CD8-positive, alpha-beta memory T cell (primary cell): ENCODE measurements around the gene IL2RA. TPM values are rescaled to one million over a fixed set of nuclear protein-coding genes. Genes with fewer than 3 reads are reported as not detected.
"Not testable (repeated sequence)": the region's sequence is repeated elsewhere in the genome, so short reads cannot be mapped to it uniquely, and the experiment has no call there.

ENCODE experiments used
- CTCF ChIA-PET: fragments of 350-600 bp; sonication (Branson Sonifier 250); formaldehyde crosslinking; loops from one replicate; lab custom pipeline; 2021; ENCODE audit warnings: antibody characterized with exemption; lab: Charles Lee
- POLR2A ChIA-PET: fragments of 350-600 bp; sonication (Branson Sonifier 250); formaldehyde crosslinking; loops from one replicate; lab custom pipeline; 2021; ENCODE audit warnings: antibody characterized with exemption; lab: Charles Lee
- DNase-seq, 5 donors: peaks; one replicate each; pipeline versions ENCODE4 v3.0.0 to v3.0.0-alpha.2; 2020 to 2022; ENCODE audit warnings: mixed read lengths in 1 of 5
- H3K27ac ChIP-seq: one replicate; pipeline ENCODE4 v1.7.0; 2013; ENCODE audit warnings: low read depth, mild to moderate bottlenecking, low read length, moderate library complexity
- H3K27me3 ChIP-seq: 2 replicates; pipeline ENCODE4 v1.7.0; 2013; ENCODE audit warnings: low read length, mild to moderate bottlenecking; ENCODE audit not compliant: insufficient read depth, poor library complexity, severe bottlenecking
- H3K36me3 ChIP-seq: 2 replicates; pipeline ENCODE4 v1.7.0; 2013; ENCODE audit warnings: mild to moderate bottlenecking, low read length, moderate library complexity; ENCODE audit not compliant: insufficient read depth
- H3K4me1 ChIP-seq: 2 replicates; pipeline ENCODE4 v1.7.0; 2013; ENCODE audit warnings: mild to moderate bottlenecking, low read length, moderate library complexity; ENCODE audit not compliant: insufficient read depth
- H3K4me3 ChIP-seq: 2 replicates; pipeline ENCODE4 v1.7.0; 2013; ENCODE audit warnings: mild to moderate bottlenecking, low read length
- H3K9me3 ChIP-seq: 2 replicates; pipeline ENCODE4 v1.7.0; 2013; ENCODE audit warnings: mild to moderate bottlenecking, low read length
- H3K27ac Mint-ChIP-seq, 8 donors: one replicate each; pipeline ENCODE4 v1.8.0; 2020 to 2021; ENCODE audit warnings: mixed read lengths in 8 of 8, mild to moderate bottlenecking in 6 of 8, inconsistent platforms in 3 of 8, moderate library complexity in 3 of 8
- H3K27me3 Mint-ChIP-seq, 2 donors: one replicate each; pipeline ENCODE4 v1.8.0; 2020 to 2021; ENCODE audit warnings: mixed read lengths in 2 of 2, mild to moderate bottlenecking in 1 of 2, moderate library complexity in 1 of 2
- H3K36me3 Mint-ChIP-seq, 3 donors: one replicate each; pipeline ENCODE4 v1.8.0; 2020 to 2021; ENCODE audit warnings: mixed read lengths in 3 of 3, inconsistent platforms in 1 of 3, mild to moderate bottlenecking in 1 of 3
- H3K4me1 Mint-ChIP-seq, 3 donors: one replicate each; pipeline ENCODE4 v1.8.0; 2020 to 2021; ENCODE audit warnings: mixed read lengths in 3 of 3, inconsistent platforms in 1 of 3, mild to moderate bottlenecking in 1 of 3
- H3K4me3 Mint-ChIP-seq, 7 donors: one replicate each; pipeline ENCODE4 v1.8.0; 2020 to 2021; ENCODE audit warnings: mixed read lengths in 7 of 7, mild to moderate bottlenecking in 6 of 7, moderate library complexity in 4 of 7, inconsistent platforms in 2 of 7
- H3K9me3 Mint-ChIP-seq, 5 donors: one replicate each; pipeline ENCODE4 v1.8.0; 2020 to 2022; ENCODE audit warnings: mixed read lengths in 5 of 5, mild to moderate bottlenecking in 3 of 5, moderate library complexity in 2 of 5, inconsistent platforms in 1 of 5
- polyA plus RNA-seq: library from polyadenylated mRNA; unstranded; fragments of 300-500 nt; fragmentation: Illumina TruSeq; gene quantifications from one replicate; pipeline ENCODE4 v1.2.3, GENCODE V29; 2021
- total RNA-seq, 2 experiments: library from RNA; stranded (reverse); gene quantifications; one replicate each; pipeline ENCODE4 v1.2.3, GENCODE V29; 2021

IL2RA gene
- total and polyA plus RNA-seq, 3 experiments from 2014 or later, result 8.3 to 1,224 (median 1,178) TPM

DNA sequence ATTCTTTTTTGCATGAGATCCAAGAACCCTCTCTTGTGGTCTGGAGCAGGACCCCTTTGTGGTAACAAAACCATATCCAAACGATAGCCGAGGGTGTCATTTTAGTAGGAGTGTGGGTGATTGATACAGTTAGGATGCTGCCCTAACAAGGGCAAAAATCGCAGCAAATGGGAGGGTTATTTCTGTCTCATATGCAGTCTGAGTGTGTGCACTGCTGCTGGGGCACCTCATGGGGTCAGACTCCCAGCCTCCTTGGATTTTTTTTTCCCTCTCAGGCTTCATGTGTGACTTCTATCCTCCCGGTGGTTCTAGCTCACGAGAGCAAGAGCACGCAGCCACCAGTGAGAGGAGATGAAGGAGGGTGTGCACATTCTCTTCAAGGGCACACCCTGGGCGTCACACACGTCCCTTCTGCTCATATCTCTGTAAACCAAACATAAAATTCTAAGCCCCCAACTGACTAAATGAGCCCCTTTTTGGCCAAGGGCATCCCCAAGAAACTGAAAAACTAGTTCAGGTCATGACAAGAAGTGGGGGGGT, 56.2 kb downstream of the IL2RA start:
- Histone ChIP-seq H3K4me3 (no peak overlapping the region), H3K4me1 (no peaks in the 10 kb centered on the region), H3K9me3 (no peaks in the 10 kb centered on the region), H3K27me3 (no peaks in the 10 kb centered on the region), H3K27ac (no peak overlapping the region), H3K36me3 (no peaks in the 10 kb centered on the region)
- Mint-ChIP-seq H3K4me1 (peaks cover 0 to 13% (median 3%) of the 10 kb centered on the region in 3 donors), H3K36me3 (peaks cover 0 to 21% (median 0%) of the 10 kb centered on the region in 3 donors), H3K4me3 (no peak overlapping the region), H3K27ac (peak overlapping the region in 1 of 8 donors; percentile 70), H3K27me3 (peaks cover 11 to 30% of the 10 kb centered on the region in 2 donors), H3K9me3 (peaks cover 0 to 5% (median 0%) of the 10 kb centered on the region in 5 donors)
- no peak for DNase-seq
- ChIA-PET POLR2A (no interaction called here), CTCF (interaction anchor here (1.2 to 1.3 kb wide), 2 partner anchors 9 to 45 kb away, joined by 3 read pairs; no protein-coding TSS in a partner anchor)

DNA sequence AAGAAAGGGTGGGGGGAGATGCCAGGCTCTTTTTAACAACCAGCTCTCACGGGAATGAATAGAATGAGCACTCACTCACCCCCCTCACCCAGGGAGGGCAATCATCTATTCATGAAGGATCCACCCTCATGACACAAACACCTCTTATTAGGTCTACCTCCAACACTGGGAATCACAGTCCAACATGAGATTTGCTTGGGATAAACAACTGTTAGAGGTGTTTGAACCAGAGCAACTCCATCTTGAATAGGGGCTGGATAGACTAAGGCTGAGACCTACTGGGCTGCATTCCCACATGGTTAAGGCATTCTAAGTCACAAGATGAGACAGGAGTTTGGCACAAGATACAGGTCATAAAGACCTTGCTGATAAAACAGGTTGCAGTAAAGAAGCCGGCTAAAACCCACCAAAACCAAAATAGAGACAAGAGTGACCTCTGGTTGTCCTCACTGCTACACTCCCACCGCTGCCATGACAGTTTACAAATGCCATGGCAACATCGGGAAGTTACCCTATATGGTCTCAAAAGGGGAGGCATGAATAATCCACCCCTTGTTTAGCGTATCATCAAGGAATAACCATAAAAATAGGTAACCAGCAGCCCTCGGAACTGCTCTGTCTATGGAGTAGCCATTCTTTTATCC, 56.9 kb downstream of the IL2RA start:
- CTCF ChIA-PET, H3K27ac Mint-ChIP-seq, H3K4me3 ChIP-seq, H3K27ac ChIP-seq, POLR2A ChIA-PET, H3K9me3 ChIP-seq, H3K9me3 Mint-ChIP-seq, H3K27me3 ChIP-seq, DNase-seq, H3K36me3 ChIP-seq, H3K4me1 ChIP-seq: not testable (repeated sequence)
- H3K4me3 Mint-ChIP-seq, result peak overlapping the region in 1 of 7 donors; percentile 32
- peaks cover 0 to 20% (median 3%) of the 10 kb centered on the region in 3 donors for H3K4me1 Mint-ChIP-seq
- peaks cover 0 to 21% (median 0%) of the 10 kb centered on the region in 3 donors for H3K36me3 Mint-ChIP-seq
- peaks cover 15 to 34% of the 10 kb centered on the region in 2 donors for H3K27me3 Mint-ChIP-seq

DNA sequence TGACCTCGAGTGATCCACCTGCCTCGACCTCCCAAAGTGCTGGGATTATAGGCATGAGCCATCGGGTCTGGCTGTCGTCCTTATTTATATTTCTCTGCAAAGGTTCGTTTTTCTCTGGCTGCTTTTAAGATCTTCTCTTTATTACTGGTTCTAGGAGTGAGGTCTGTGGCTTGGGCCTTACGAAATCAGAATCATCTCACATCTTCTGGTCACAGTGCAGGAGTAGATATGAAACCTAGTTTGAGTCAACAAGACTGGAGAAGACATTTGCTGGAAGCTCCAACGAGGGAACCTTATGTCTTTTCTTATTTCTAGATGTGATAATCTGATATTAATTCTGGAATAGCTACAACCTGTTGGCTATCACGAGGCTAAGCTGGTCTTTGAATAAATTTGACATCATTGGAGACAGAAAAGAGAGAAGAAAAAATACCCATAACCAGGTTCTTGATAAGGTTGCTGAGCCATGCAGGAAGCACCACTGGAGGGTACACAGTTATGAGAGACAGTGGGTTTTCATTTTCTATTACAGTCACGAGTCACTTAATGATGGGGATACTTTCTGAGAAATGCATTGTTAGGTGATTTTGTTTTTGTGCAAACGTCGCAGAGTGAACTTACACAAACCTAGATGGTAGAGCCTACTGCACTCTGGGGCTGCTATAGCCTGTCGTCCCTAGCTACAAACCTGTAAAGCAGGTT, 59.2 kb downstream of the IL2RA start:
- Histone ChIP-seq H3K9me3 (no peaks in the 10 kb centered on the region), H3K36me3 (no peaks in the 10 kb centered on the region), H3K4me1 (no peaks in the 10 kb centered on the region), H3K27ac (no peak overlapping the region), H3K27me3 (no peaks in the 10 kb centered on the region), H3K4me3 (no peak overlapping the region)
- no peak for DNase-seq
- peaks cover 17 to 33% of the 10 kb centered on the region in 2 donors for H3K27me3 Mint-ChIP-seq
- ChIA-PET CTCF (interaction anchor here (1.3 kb wide), 1 partner anchor 83 kb away, joined by 3 read pairs; no protein-coding TSS in a partner anchor), POLR2A (no interaction called here)
- peaks cover 0 to 21% (median 3%) of the 10 kb centered on the region in 3 donors for H3K4me1 Mint-ChIP-seq
- no peak overlapping the region for H3K27ac Mint-ChIP-seq
- no peak overlapping the region for H3K4me3 Mint-ChIP-seq
- H3K36me3 Mint-ChIP-seq, result peaks cover 0 to 14% (median 0%) of the 10 kb centered on the region in 3 donors
- peaks cover 0 to 5% (median 0%) of the 10 kb centered on the region in 5 donors for H3K9me3 Mint-ChIP-seq

DNA sequence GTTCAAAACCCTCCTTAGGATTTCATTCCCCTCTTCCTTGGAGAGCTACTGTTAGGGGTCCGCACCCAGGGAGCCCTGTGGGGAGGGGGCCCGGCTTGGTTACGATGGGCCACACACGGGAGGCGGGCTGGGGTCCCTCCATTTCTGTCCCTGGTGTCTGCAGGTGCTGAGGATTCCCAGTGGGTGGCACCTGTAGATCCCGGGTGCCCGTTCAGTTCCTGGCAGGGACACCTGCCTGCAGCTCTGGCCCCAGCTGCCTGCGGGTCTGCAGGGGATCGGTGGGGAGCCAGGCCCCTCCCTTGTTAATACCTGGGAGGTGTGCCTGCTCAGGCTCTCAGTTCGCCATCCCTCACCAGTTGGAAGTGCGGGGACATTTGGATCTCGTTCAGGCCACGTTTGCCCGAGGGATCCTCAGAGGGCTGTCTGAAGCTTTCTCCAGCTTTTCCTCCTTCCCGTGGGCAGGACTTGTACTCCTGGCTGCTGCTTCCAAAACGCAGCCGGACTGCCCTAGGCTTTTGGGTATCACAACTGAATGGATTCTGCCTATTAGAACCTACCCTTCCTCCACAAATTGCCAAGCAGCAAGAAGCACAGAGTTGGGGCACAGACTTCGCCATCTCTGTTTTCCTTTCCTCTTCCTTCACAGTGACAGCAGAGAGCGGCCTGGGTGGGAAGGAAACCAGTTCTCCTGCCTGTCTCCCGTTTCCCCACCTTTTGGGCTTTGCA, 62.6 kb downstream of the IL2RA start:
- DNase-seq, result no peak
- H3K27me3 Mint-ChIP-seq, result peaks cover 7 to 19% of the 10 kb centered on the region in 2 donors
- no peaks in the 10 kb centered on the region for H3K4me1 ChIP-seq
- H3K27me3 ChIP-seq, result no peaks in the 10 kb centered on the region
- H3K9me3 ChIP-seq, result no peaks in the 10 kb centered on the region
- ChIA-PET POLR2A (no interaction called here), CTCF (interaction anchor here (1.0 to 2.0 kb wide), 2 partner anchors 13 to 14 kb away, joined by 3 to 4 read pairs; no protein-coding TSS in a partner anchor)
- H3K27ac ChIP-seq, result no peak overlapping the region
- H3K4me1 Mint-ChIP-seq, result peaks cover 0 to 21% (median 3%) of the 10 kb centered on the region in 3 donors
- H3K27ac Mint-ChIP-seq, result no peak overlapping the region
- H3K4me3 ChIP-seq, result no peak overlapping the region
- H3K4me3 Mint-ChIP-seq, result no peak overlapping the region
- H3K36me3 ChIP-seq, result no peaks in the 10 kb centered on the region
- H3K9me3 Mint-ChIP-seq, result no peaks in the 10 kb centered on the region
- H3K36me3 Mint-ChIP-seq, result no peaks in the 10 kb centered on the region

DNA sequence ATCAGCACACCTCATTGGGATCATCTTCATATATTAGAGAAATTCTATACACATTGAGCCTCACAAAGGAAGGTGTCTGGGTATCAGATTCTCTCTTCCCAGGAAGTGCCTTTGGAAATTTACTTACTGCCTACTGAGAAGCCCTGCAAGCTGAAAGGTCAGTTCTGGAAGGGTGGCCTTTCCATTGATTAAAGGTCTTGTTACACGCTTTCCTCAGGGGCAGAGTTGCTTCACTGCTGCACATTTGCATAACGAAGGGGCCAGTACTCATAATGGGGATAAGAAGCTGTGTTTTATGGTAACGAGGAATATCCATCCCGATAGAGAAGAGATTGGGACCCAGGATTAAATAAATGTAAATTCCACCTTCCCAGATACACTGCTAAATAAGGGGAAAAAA, 65.5 kb downstream of the IL2RA start:
- no peak for DNase-seq

DNA sequence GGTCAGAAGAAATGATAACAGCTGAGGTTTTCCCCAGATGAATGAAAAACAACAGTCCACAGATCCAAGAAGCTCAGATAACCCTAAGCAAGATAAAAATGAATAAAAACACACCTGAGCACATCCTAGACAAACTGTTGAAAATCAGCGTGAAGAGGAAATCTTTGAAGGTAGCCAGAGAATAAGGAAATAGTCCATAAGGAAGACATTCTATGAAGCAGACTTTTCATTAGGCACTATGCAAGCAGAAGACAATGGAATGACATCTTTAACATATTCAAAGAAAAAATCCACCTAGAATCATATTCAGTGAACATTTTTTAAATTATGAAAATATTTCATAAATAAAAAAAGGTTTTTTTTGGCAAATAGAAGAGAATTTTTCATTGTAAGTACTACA, 69.8 kb downstream of the IL2RA start:
- ChIA-PET CTCF (no interaction called here), POLR2A (no interaction called here)
- H3K9me3 ChIP-seq, result peaks cover 3% of the 10 kb centered on the region
- DNase-seq, result no peak
- no peak overlapping the region for H3K4me3 Mint-ChIP-seq
- H3K4me1 Mint-ChIP-seq, result peaks cover 6 to 9% (median 8%) of the 10 kb centered on the region in 3 donors
- no peak overlapping the region for H3K27ac Mint-ChIP-seq
- no peak overlapping the region for H3K4me3 ChIP-seq
- no peaks in the 10 kb centered on the region for H3K36me3 ChIP-seq
- H3K27me3 Mint-ChIP-seq, result peaks cover 4 to 6% of the 10 kb centered on the region in 2 donors
- no peaks in the 10 kb centered on the region for H3K27me3 ChIP-seq
- H3K4me1 ChIP-seq, result no peaks in the 10 kb centered on the region
- H3K36me3 Mint-ChIP-seq, result peaks cover 0 to 15% (median 6%) of the 10 kb centered on the region in 3 donors
- H3K27ac ChIP-seq, result no peak overlapping the region
- peaks cover 7 to 18% (median 12%) of the 10 kb centered on the region in 5 donors for H3K9me3 Mint-ChIP-seq

More for the DNA sequence above, 65.5 kb downstream of the IL2RA start:
- Histone ChIP-seq H3K9me3 (peaks cover 3% of the 10 kb centered on the region), H3K27me3 (no peaks in the 10 kb centered on the region), H3K36me3 (no peaks in the 10 kb centered on the region), H3K4me3 (no peak overlapping the region), H3K4me1 (no peaks in the 10 kb centered on the region), H3K27ac (no peak overlapping the region)
- H3K9me3 Mint-ChIP-seq, result peaks cover 4 to 12% (median 7%) of the 10 kb centered on the region in 5 donors
- ChIA-PET CTCF (interaction anchor here (1.3 kb wide), 1 partner anchor 10 kb away, joined by 3 read pairs; no protein-coding TSS in a partner anchor), POLR2A (no interaction called here)
- H3K4me3 Mint-ChIP-seq, result no peak overlapping the region
- peaks cover 7 to 17% of the 10 kb centered on the region in 2 donors for H3K27me3 Mint-ChIP-seq
- H3K36me3 Mint-ChIP-seq, result peaks cover 0 to 7% (median 4%) of the 10 kb centered on the region in 3 donors
- peaks cover 0 to 16% (median 0%) of the 10 kb centered on the region in 3 donors for H3K4me1 Mint-ChIP-seq
- H3K27ac Mint-ChIP-seq, result no peak overlapping the region

DNA sequence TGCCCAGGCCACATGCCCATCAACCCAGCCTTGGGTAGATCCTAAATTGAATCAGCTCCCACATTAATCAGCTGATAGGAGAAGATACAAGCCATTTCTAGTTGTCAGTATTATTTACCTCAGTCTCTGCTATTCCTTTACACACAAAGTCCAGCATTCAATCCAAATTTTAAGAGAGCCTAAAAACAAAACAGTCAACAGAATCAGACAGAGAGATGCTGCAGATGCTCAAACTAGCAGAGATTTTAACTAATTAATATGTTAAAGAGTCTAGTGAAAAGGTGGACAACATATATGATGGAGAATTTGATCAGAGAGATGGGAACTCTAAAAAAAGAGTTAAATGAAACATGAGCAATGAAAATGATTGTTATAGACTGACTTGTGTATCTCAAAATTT, 70.5 kb downstream of the IL2RA start:
- H3K9me3 Mint-ChIP-seq, result peaks cover 7 to 18% (median 12%) of the 10 kb centered on the region in 5 donors
- peaks cover 0 to 15% (median 6%) of the 10 kb centered on the region in 3 donors for H3K36me3 Mint-ChIP-seq
- H3K27ac Mint-ChIP-seq, result no peak overlapping the region
- Histone ChIP-seq H3K4me3 (no peak overlapping the region), H3K9me3 (peaks cover 3% of the 10 kb centered on the region), H3K4me1 (no peaks in the 10 kb centered on the region), H3K27ac (no peak overlapping the region), H3K27me3 (no peaks in the 10 kb centered on the region), H3K36me3 (no peaks in the 10 kb centered on the region)
- peaks cover 3 to 6% of the 10 kb centered on the region in 2 donors for H3K27me3 Mint-ChIP-seq
- DNase-seq, result no peak
- H3K4me1 Mint-ChIP-seq, result peaks cover 6 to 9% (median 8%) of the 10 kb centered on the region in 3 donors
- ChIA-PET POLR2A (interaction anchor here (0.6 kb wide), 1 partner anchor 83 kb away, joined by 3 read pairs; no protein-coding TSS in a partner anchor), CTCF (no interaction called here)
- no peak overlapping the region for H3K4me3 Mint-ChIP-seq
